DOHH2 (cell line): ENCODE measurements around the gene ELAVL4.

Source experiments
- H3F3A ChIP-seq: fragments of 200-600 bp; sonication (generic), shearing (Covaris generic); 2 replicates; pipeline ENCODE4 v1.6.0; 2016; ENCODE audit warnings: antibody characterized with exemption, mild to moderate bottlenecking; ENCODE audit not compliant: control insufficient read depth, insufficient read depth
- H3K27ac ChIP-seq: fragments of 200-600 bp; sonication (generic); 2 replicates; pipeline ENCODE4 v1.5.1; 2014; ENCODE audit warnings: low read depth, mild to moderate bottlenecking, low read length, moderate library complexity
- H3K27me3 ChIP-seq: fragments of 200-600 bp; sonication (generic); 2 replicates; pipeline ENCODE4 v1.6.1; 2014; ENCODE audit warnings: mild to moderate bottlenecking, low read length, mixed read lengths; ENCODE audit not compliant: control insufficient read depth
- H3K36me3 ChIP-seq: fragments of 200-600 bp; sonication (generic); 2 replicates; pipeline ENCODE4 v1.6.1; 2014; ENCODE audit warnings: mild to moderate bottlenecking, low read length, moderate library complexity, mixed read lengths; ENCODE audit not compliant: control insufficient read depth
- H3K4me1 ChIP-seq: fragments of 200-600 bp; sonication (generic); 2 replicates; pipeline ENCODE4 v1.6.1; 2014; ENCODE audit warnings: mild to moderate bottlenecking, low read length, mixed read lengths; ENCODE audit not compliant: control insufficient read depth
- H3K4me2 ChIP-seq: fragments of 200-600 bp; sonication (generic); 2 replicates; pipeline ENCODE4 v1.6.0; 2014; ENCODE audit warnings: mild to moderate bottlenecking, low read length, moderate library complexity
- H3K4me3 ChIP-seq: fragments of 200-600 bp; sonication (generic); 2 replicates; pipeline ENCODE4 v1.5.1; 2014; ENCODE audit warnings: mild to moderate bottlenecking, low read length, mixed read lengths
- H3K79me2 ChIP-seq: fragments of 200-600 bp; sonication (generic); 2 replicates; pipeline ENCODE4 v1.6.1; 2014; ENCODE audit warnings: mild to moderate bottlenecking, low read length, mixed read lengths; ENCODE audit not compliant: control insufficient read depth
- H3K9me2 ChIP-seq: fragments of 200-600 bp; sonication (generic); replicated peaks from 2 replicates; pipeline ENCODE4 v1.6.1; 2014; ENCODE audit warnings: mild to moderate bottlenecking, low read length, mixed read lengths; ENCODE audit not compliant: control insufficient read depth
- H3K9me3 ChIP-seq: fragments of 200-600 bp; sonication (generic); 2 replicates; pipeline ENCODE4 v1.6.1; 2014; ENCODE audit warnings: antibody characterized with exemption, low read length, mixed read lengths; ENCODE audit not compliant: control insufficient read depth, insufficient read depth
- H4K20me1 ChIP-seq: fragments of 200-600 bp; sonication (generic); 2 replicates; pipeline ENCODE4 v1.6.0; 2014; ENCODE audit warnings: low read depth, mild to moderate bottlenecking, antibody characterized with exemption, low read length, moderate library complexity; ENCODE audit not compliant: control insufficient read depth, insufficient read depth
- EZH2phosphoT487 ChIP-seq: fragments of 200-600 bp; sonication (generic); IDR thresholded peaks from 2 replicates; pipeline ENCODE4 v1.6.1; 2017; ENCODE audit warnings: borderline replicate concordance, mild to moderate bottlenecking, antibody characterized with exemption, low read length, moderate library complexity, mixed read lengths
- TF ChIP-seq, protein P1 (sequence below): fragments of 200-600 bp; sonication (generic); IDR thresholded peaks from one replicate; pipeline ENCODE4 v1.5.1; 2014; ENCODE audit warnings: antibody characterized with exemption, mild to moderate bottlenecking, low read depth, low read length; ENCODE audit not compliant: poor library complexity, severe bottlenecking

Gene ELAVL4

DNA sequence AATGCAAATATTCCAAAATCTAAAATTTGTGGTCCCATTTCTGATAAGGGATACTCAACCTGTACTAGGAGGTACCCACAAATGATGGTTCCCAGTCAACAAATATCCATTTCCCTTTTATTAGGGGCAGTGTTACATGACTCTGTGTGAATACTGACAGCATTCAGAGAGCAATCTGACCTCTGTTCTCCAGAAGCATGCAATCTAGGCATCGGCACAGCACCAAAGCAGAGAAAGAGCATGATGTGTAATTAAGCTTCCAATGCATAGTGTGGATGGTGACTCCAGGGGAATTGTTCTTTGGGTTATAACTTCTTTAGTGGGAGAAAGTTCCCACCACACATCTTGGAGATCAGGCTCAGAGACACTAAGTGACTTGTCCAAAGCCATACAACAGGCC lies 71.6 kb downstream of the ELAVL4 start:
- Histone ChIP-seq H3K79me2 (no peaks in the 10 kb centered on the region), H3K4me3 (no peak overlapping the region), H4K20me1 (no peaks in the 10 kb centered on the region), H3K36me3 (no peaks in the 10 kb centered on the region), H3K4me2 (no peak overlapping the region), H3K27ac (no peak overlapping the region), H3K9me2 (no peaks in the 10 kb centered on the region), H3K27me3 (peaks cover 23% of the 10 kb centered on the region), H3K4me1 (no peaks in the 10 kb centered on the region), H3K9me3 (no peaks in the 10 kb centered on the region), H3F3A (no peaks in the 10 kb centered on the region)
- TF ChIP-seq, protein P1, sequence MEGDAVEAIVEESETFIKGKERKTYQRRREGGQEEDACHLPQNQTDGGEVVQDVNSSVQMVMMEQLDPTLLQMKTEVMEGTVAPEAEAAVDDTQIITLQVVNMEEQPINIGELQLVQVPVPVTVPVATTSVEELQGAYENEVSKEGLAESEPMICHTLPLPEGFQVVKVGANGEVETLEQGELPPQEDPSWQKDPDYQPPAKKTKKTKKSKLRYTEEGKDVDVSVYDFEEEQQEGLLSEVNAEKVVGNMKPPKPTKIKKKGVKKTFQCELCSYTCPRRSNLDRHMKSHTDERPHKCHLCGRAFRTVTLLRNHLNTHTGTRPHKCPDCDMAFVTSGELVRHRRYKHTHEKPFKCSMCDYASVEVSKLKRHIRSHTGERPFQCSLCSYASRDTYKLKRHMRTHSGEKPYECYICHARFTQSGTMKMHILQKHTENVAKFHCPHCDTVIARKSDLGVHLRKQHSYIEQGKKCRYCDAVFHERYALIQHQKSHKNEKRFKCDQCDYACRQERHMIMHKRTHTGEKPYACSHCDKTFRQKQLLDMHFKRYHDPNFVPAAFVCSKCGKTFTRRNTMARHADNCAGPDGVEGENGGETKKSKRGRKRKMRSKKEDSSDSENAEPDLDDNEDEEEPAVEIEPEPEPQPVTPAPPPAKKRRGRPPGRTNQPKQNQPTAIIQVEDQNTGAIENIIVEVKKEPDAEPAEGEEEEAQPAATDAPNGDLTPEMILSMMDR = no peak
- no peak for TF ChIP-seq EZH2phosphoT487

DNA sequence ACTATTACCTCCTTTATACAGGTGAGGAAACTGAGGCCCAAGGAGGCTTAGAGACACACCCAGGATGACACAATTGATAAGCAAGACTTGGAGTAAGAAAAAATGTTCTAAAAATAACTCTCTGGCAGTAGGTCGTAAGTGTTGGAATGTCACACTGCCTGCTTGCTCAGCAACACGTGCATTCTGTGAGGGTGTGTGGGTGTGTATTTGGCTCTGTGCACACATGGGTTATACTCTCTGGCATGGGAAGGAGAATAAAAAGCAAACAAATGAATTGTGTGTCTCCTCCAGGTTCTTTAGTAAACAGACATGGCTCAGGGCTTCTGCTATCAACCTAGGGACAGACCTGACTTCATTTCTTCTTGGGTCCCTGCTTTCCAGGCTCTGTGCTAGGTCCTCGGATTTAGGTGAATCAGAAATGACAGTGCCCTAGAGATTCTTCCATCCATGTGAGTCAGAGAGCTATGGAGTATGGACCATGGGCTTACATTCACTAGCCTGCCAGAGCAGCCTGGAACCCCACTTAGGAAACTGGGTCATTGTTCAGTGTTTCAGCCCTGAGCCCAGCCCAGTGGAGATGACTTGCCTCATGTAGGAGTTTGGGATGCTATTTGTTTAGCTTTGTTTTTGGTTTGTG lies 72.4 kb downstream of the ELAVL4 start:
- no peak overlapping the region for H3K4me3 ChIP-seq
- no peak overlapping the region for H3K4me2 ChIP-seq
- H3K4me1 ChIP-seq = no peaks in the 10 kb centered on the region
- no peaks in the 10 kb centered on the region for H3K79me2 ChIP-seq
- H3K9me3 ChIP-seq = no peaks in the 10 kb centered on the region
- no peaks in the 10 kb centered on the region for H3K9me2 ChIP-seq
- TF ChIP-seq EZH2phosphoT487 = no peak
- TF ChIP-seq, protein P1 = no peak
- H3K27me3 ChIP-seq = peaks cover 23% of the 10 kb centered on the region
- no peak overlapping the region for H3K27ac ChIP-seq
- H3K36me3 ChIP-seq = no peaks in the 10 kb centered on the region
- H3F3A ChIP-seq = no peaks in the 10 kb centered on the region
- H4K20me1 ChIP-seq = no peaks in the 10 kb centered on the region

DNA sequence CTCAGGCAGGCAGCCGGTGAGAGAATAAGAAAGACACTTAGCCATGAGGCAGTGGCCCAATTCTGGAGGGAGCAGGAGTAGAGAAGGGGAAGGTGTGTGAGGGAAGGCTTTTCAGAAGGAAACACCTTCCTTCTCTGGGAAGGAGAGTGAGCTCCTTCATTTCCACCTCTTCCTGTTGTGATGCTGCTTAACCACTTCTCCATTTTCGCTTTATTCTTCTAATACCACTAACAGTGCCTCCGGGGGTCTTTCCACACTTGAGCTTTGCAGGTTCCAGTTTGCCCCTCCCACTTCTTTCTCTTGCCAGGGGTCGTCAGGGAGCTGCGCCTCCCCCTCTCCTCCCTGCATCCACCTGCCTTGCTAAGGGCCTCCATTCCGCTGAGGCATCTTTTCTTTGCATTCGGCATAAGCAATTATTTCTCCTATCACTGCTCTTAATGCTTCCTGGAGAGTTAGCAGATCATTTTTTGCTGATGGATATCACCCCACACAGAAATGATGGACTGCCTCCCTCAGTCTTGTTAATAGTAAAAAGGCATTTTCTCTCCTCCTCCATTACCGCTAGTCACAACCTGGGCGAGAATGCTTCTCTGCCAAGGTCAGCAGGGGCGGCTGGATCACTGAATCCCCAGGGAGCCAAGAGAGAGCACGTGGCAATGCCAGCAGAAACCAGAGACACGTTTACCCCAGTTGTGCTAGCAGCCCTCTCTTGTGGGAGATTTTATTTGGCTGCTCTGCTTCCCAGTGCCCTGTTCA lies 74.8 kb downstream of the ELAVL4 start:
- TF ChIP-seq EZH2phosphoT487 = no peak
- TF ChIP-seq, protein P1 = no peak
- Histone ChIP-seq H3K9me2 (no peaks in the 10 kb centered on the region), H3K4me3 (no peak overlapping the region)

More for the DNA sequence above, 74.8 kb downstream of the ELAVL4 start:
- H3K4me1 ChIP-seq = no peaks in the 10 kb centered on the region
- H3K36me3 ChIP-seq = no peaks in the 10 kb centered on the region
- no peaks in the 10 kb centered on the region for H3F3A ChIP-seq
- no peaks in the 10 kb centered on the region for H4K20me1 ChIP-seq
- H3K9me3 ChIP-seq = no peaks in the 10 kb centered on the region
- H3K27me3 ChIP-seq = peaks cover 18% of the 10 kb centered on the region
- no peak overlapping the region for H3K27ac ChIP-seq
- no peaks in the 10 kb centered on the region for H3K79me2 ChIP-seq
- no peak overlapping the region for H3K4me2 ChIP-seq
